ENCODE measurements around the gene GPHN.

DNA sequence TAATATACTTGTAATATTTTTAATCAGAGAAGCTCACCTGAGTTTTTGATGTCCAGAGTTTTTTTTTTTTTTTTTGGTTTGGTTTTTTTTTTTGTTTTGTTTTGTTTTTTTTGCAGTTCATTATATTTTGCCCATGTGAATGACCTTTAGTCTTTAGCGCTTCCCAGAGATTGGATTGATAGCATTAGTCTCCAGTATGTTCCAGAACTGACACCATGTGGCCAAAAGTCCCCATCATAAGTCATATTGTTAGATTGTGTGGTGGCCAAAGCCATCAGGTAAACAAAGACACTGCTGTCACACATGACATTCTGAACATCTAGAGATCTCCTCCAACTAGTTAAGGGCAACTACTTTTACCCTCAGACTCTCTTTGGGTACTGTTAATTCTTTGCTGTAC, 408.5 kb downstream of the GPHN start:
- TF ChIP-seq POLR2A (IDR thresholded peaks at IDR 0.05; ENCODE audit: low read depth, low read length) (no peak), POLR2AphosphoS5 (IDR thresholded peaks at IDR 0.05; ENCODE audit: low read depth, low read length) (no peak), TAF1 (IDR thresholded peaks at IDR 0.05; ENCODE audit: borderline replicate concordance, low read depth, low read length) (no peak)
